CD4-positive, alpha-beta T cell treated with Interleukin-17A for 4 hours (primary cell): Measurements from ENCODE around the gene MMRN2.
"Not testable (repeated sequence)": the region's sequence is repeated elsewhere in the genome, so short reads cannot be mapped to it uniquely, and the experiment has no call there.

Experiments
- DNase-seq: peaks from one replicate; pipeline ENCODE4 v3.0.0-alpha.2; 2020; ENCODE audit warnings: mixed read lengths

Gene MMRN2

GRCh38 chr10:86957471-86958115 is at the start of gene MMRN2:
Gene MMRN2, minus strand, starts transcription at chr10:86957615. Its CDS starts 74 bp downstream, at chr10:86957541.
- DNase-seq: no peak

GRCh38 chr10:87007124-87007523 is 49.7 kb upstream of the MMRN2 start:
- DNase-seq: not testable (repeated sequence)

GRCh38 chr10:87000491-87000890 is 43.1 kb upstream of the MMRN2 start:
- DNase-seq: no peak

GRCh38 chr10:86999802-87000403 is 42.5 kb upstream of the MMRN2 start:
- not testable (repeated sequence) for DNase-seq

- DNase-seq: no peak
Measured at GRCh38 chr10:86992929-86993328, 35.5 kb upstream of the MMRN2 start.

GRCh38 chr10:86992456-86992855 is 35.0 kb upstream of the MMRN2 start:
- no peak for DNase-seq

- DNase-seq: not testable (repeated sequence)
Measured at GRCh38 chr10:86991362-86991761, 33.9 kb upstream of the MMRN2 start.

- no peak for DNase-seq
Measured at GRCh38 chr10:86988520-86988919, 31.1 kb upstream of the MMRN2 start.

- not testable (repeated sequence) for DNase-seq
Measured at GRCh38 chr10:86984498-86984897, 27.1 kb upstream of the MMRN2 start.

GRCh38 chr10:86981716-86982115 is 24.3 kb upstream of the MMRN2 start:
- no peak for DNase-seq

- DNase-seq: not testable (repeated sequence)
Measured at GRCh38 chr10:86981020-86981419, 23.6 kb upstream of the MMRN2 start.

GRCh38 chr10:86979977-86980448 is 22.6 kb upstream of the MMRN2 start:
- DNase-seq: no peak

GRCh38 chr10:86979296-86979818 is 21.9 kb upstream of the MMRN2 start:
- DNase-seq: no peak

- DNase-seq: not testable (repeated sequence)
Measured at GRCh38 chr10:86978457-86978856, 21.0 kb upstream of the MMRN2 start.

- no peak for DNase-seq
Measured at GRCh38 chr10:86976362-86977056, 19.1 kb upstream of the MMRN2 start.

GRCh38 chr10:86974484-86974883 is 17.1 kb upstream of the MMRN2 start:
- DNase-seq: no peak

- DNase-seq: no peak
Measured at GRCh38 chr10:86972613-86973380, 15.4 kb upstream of the MMRN2 start.

GRCh38 chr10:86971232-86971991 is 14.0 kb upstream of the MMRN2 start:
- DNase-seq: peak; percentile 92

GRCh38 chr10:86970982-86971231 is 13.5 kb upstream of the MMRN2 start:
- no peak for DNase-seq

GRCh38 chr10:86970162-86970981 is 13.0 kb upstream of the MMRN2 start:
- DNase-seq: no peak

GRCh38 chr10:86969421-86970041 is 12.1 kb upstream of the MMRN2 start:
- DNase-seq: no peak
